AG09309 (cell line): ENCODE data around the gene ATG9B.
A peak's percentile ranks its signal among the peaks of the same experiment; 100 is the strongest.

ENCODE experiments used
- DNase-seq: peaks from one replicate; pipeline ENCODE4 v3.0.0-alpha.2; 2010; ENCODE audit warnings: low read depth
- H3K4me3 ChIP-seq: 2 replicates; pipeline ENCODE4 v1.5.1; 2011; ENCODE audit warnings: mild to moderate bottlenecking, low read depth, low read length, moderate library complexity; ENCODE audit not compliant: control insufficient read depth
- TF ChIP-seq, protein P1 (sequence below): IDR thresholded peaks from 2 replicates; pipeline ENCODE4 v1.5.1; 2011; ENCODE audit warnings: mild to moderate bottlenecking, low read depth, low read length, inconsistent platforms; ENCODE audit not compliant: insufficient read depth, control insufficient read depth; ENCODE audit errors: missing control alignments

ATG9B gene

DNA sequence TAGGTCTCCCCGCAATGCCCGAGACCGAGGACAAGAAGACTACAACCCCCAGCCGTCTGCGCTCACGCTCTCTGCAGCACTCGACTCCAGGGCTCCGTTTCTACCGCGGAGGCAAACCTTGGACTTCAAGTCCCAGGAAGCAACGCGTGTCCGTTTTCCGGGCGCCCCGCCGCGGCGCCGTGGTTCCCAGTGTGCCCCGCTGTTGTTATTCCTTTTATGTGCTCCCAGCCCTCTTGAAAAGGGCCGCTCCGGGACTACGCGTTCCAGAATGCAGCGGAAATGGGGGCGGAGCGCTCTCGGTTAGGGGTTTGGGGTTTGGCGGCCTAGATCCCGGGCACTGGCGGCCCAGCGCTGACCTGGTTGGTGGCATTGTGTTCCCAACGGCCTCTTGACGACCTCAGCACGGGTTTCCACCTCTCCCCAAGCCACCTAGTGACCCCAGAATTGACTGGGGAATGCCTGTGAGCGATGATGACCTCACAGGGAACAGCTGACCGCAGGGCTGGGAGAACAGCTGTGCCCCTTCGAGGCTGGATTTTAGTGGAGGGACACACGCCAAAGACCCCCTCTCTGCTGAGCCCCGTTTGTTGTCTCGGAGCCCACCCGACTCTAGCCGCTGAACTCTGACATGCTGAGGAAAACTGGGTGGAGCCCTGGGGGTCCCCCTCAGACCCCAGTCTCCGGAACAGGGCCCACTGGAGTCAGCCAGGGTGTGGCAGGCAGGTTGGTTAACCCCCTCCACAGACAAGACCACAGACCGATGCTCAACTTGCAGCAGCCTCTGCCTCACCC, 33.9 kb upstream of the ATG9B start:
- DNase-seq = peak; percentile 99
- H3K4me3 ChIP-seq = peak overlapping the region; percentile 57
- TF ChIP-seq, protein P1, sequence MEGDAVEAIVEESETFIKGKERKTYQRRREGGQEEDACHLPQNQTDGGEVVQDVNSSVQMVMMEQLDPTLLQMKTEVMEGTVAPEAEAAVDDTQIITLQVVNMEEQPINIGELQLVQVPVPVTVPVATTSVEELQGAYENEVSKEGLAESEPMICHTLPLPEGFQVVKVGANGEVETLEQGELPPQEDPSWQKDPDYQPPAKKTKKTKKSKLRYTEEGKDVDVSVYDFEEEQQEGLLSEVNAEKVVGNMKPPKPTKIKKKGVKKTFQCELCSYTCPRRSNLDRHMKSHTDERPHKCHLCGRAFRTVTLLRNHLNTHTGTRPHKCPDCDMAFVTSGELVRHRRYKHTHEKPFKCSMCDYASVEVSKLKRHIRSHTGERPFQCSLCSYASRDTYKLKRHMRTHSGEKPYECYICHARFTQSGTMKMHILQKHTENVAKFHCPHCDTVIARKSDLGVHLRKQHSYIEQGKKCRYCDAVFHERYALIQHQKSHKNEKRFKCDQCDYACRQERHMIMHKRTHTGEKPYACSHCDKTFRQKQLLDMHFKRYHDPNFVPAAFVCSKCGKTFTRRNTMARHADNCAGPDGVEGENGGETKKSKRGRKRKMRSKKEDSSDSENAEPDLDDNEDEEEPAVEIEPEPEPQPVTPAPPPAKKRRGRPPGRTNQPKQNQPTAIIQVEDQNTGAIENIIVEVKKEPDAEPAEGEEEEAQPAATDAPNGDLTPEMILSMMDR = no peak

DNA sequence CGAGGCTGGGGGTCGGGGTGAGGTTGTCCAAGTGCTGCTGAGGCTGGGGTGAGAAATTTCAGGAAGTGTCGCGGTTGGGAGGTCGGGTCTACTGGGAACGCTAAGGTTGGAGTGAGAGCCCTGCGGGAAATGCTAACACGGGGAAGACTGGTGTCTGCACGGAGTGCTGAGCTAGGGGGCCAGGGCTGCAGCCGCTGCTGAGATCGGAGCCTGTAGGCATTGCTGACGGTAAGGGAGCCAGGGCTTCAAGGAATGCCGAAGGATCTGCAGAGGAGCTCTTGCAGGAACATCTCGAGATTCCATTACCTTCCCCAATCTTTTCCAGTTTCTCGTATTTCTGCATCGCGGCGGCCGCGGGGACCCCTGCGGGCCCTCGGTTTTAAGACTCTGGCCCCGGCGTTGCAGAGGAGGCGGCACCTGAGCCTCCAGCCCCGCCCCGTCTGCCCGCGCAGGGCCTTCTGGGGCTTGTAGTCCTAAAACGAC, 33.3 kb upstream of the ATG9B start, which contains the start of gene CDK5:
CDK5 (minus strand) TSS at position 392 of the 483 bp plus-strand sequence; CDS start at position 343, 49 bp downstream.
- H3K4me3 ChIP-seq = peak within 1 kb of the TSS; percentile 57
- DNase-seq = no peak
- TF ChIP-seq, protein P1 = no peak

DNA sequence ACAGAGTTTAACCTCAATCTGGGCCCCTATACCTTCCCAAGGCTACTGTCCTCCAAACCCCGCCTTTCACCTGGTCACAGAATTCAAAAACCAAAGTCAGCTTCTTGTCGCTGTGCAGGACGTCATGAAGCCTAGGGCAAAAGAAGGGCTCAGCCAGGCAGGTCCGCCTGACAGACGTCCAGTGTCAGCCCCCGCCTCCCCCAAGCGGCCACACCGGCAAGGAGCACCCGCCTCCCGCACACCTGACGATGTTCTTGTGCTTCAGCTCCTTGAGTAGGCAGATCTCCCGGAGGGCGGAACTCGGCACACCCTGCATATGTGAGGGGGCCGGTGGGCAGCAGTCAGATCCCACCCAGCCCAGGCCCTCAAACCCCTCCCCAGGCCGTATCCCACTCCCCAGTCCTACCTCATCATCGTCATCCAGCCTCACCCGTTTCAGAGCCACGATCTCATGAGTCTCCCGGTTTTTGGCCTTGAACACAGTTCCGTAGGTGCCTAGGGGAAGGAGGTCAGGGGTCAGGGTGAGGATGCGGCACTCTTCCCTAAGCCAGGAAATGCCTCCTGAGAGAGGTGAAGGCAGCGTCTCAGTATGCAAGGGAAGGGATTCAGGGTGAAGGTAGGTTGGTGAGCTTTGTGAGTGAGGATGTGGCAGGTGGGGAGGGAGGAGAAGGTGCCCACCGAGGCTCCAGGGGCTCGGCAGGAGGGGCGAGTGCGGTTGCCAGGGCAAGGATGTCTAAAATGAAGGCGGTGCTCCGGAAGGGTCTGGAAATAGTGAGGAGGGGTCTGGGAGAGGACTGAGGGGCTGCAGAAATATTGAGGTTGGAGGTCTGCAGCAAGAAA, 32.6 kb upstream of the ATG9B start:
- no peak for DNase-seq
- peak overlapping the region; percentile 57 for H3K4me3 ChIP-seq
- TF ChIP-seq, protein P1 = no peak

DNA sequence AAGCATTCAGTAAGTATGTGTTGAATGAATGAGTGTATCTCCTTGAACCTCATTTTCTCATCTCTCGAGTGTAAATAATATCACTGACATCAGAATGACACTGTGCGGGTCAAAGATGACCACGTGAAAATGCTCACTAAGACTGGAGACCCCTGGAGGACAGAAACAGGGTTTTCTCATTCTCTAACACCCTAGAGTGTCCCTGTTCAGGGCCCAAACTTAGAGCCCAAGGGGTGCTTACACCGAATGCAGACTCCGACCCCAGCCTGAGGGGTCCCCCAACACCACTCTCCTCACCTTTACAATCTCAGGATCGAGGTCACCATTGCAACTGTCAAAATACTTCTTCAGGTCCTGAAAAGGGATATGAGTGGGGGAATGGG, 32.0 kb upstream of the ATG9B start:
- TF ChIP-seq, protein P1 = no peak
- no peak overlapping the region for H3K4me3 ChIP-seq
- no peak for DNase-seq

DNA sequence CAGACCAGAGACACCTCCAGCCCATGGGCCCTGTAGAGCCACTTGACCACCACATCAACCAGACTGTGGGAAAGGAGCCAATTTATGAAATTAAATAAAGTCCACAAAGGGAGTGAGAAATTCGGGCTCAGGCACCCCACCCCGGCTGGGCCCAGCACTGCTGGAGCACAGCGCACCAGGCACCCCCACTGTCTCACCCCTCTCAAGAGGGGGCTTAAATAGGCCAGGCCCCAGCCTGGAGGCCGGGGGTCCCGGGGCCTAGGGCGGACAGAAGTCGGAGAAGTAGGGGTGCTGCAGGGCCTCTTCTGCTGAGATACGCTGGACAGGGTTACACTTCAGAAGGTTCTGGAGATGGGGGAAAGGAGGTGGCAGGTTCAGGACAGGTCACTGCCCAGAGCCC, 29.5 kb upstream of the ATG9B start:
- no peak for DNase-seq
- TF ChIP-seq, protein P1 = no peak
- H3K4me3 ChIP-seq = no peak overlapping the region

DNA sequence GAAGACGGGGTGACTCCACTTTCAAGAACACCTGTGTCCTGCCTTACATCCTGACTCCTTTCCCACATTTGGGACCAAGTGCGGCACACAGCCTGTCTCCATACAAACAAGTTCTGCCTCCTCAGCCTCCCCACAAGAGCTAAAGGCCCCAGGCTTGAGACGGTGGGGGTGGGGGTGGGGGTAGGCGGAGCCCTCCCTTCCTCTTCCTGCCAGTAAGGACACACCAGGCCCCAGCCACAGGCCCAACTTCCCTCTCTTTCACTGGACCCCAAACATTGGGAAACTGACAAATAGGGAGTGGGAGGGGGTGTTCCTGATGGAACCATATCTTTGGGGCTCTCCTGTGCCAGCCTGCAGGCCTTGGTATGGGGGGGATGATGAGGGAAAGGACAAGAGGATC, 28.8 kb upstream of the ATG9B start:
- H3K4me3 ChIP-seq = no peak overlapping the region
- TF ChIP-seq, protein P1 = no peak
- no peak for DNase-seq
